Tongue (tissue), 2 donors: Measurements from ENCODE around the gene C2CD2L. TPM values are rescaled to one million over a fixed set of nuclear protein-coding genes. Genes with fewer than 3 reads are reported as not detected.
"Not testable (repeated sequence)": the region's sequence is repeated elsewhere in the genome, so short reads cannot be mapped to it uniquely, and the experiment has no call there.

Experiments used
- DNase-seq: peaks from one replicate; pipeline ENCODE4 v3.0.0-alpha.2; 2015
- total RNA-seq: library from RNA; depleted of rRNA; stranded (reverse); fragments of >200 nt; gene quantifications from one replicate; pipeline ENCODE4 v1.2.3, GENCODE V29; 2014

Gene C2CD2L
- total RNA-seq, 1 donor from 2014 or later, result 5.6 TPM

- peak; percentile 48 for DNase-seq
Measured at GRCh38 chr11:119093942-119094815, 13.0 kb upstream of the C2CD2L start.

DNA sequence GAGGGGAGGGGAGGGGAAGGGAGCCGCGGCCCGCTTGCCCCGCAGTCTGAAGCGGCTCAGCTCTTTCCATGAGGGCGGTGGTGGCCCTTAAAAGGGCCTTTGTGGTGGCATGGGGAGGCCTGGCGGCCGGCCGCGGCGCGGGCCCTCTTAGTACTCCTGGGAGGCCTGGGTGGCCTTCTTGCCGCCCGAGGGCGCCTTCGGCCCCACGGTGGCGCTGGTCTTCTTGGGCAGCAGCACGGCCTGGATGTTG lies 12.4 kb upstream of the C2CD2L start:
- peak; percentile 87 for DNase-seq

DNA sequence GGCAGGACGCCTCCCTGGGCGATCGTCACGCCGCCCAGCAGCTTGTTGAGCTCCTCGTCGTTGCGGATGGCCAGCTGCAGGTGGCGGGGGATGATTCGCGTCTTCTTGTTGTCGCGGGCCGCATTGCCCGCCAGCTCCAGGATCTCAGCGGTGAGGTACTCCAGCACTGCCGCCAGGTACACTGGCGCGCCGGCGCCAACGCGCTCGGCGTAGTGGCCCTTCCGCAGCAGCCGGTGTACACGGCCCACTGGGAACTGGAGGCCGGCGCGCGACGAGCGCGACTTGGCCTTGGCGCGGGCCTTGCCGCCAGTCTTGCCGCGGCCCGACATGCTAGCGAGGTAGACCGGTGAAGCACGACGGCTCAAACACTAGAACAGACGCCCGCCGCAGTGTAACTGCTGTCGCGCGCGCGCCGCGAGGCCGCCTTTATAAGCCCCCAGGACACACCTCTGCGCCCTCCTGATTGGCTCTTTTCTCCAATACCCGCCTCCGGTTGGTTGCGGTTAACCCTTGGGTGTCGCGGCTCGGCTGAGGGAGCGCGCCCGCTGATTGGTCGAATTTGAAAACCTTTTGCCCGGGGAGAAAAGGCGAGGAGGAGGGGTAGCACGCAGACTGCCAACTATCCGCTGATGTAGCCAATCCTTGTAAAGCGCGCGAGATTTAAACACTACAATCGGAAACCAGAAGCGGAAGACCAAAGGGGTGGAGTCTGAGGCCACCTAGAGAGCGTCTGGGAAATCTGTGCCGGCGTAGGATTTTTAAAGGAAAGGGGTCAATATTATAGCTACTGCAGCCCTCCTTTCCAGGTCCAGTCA lies 11.9 kb upstream of the C2CD2L start:
- peak; percentile 100 for DNase-seq

- DNase-seq, result no peak
Measured at GRCh38 chr11:119099711-119100110, 7.4 kb upstream of the C2CD2L start.

- DNase-seq, result no peak
Measured at GRCh38 chr11:119100246-119100970, 6.7 kb upstream of the C2CD2L start.

DNA sequence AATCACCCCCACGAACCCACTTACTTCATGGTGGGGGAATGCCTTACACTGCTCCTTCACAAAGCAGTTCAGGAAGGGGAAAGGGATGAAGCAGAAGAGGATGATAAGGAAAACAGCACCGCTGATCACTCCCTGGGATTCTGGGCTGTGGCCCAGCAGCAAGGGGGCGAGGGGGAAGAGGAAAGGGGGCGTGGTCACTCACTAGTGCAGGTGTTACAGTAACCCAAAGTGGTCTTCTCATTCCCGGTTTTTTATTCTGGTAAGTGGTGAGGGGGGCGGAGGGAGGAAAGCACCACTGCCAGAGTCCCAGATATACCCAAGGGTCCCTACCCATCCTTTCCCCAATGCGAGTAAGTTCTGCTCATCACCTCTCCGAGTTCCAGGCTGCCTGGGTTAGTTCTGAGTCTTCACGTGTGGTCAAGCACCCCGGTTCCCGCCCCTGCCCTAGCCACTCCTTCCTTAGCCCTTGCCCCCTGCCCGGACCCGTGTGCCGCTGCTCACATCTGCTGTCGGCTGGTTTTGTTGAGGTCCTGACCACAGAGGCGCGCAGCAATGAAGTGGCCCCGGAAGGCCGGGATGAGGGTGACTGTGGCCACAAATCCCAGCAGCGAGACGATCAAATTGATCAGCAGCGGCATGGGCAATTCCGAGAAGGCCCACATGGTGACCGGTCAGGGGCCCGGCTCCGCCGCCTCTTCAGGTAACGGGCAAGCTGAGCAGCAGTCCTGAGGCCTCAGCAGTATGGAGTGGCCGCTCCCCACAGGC lies 6.0 kb upstream of the C2CD2L start:
- no peak for DNase-seq

GRCh38 chr11:119101759-119102423 lies 5.3 kb upstream of the C2CD2L start, which contains the start of gene DPAGT1:
TSS of gene DPAGT1 (minus strand) at chr11:119101853. CDS start at chr11:119101655, 198 bp downstream.
- peak; percentile 98 for DNase-seq

GRCh38 chr11:119103161-119103664 lies 3.9 kb upstream of the C2CD2L start:
- DNase-seq, result not testable (repeated sequence)

DNA sequence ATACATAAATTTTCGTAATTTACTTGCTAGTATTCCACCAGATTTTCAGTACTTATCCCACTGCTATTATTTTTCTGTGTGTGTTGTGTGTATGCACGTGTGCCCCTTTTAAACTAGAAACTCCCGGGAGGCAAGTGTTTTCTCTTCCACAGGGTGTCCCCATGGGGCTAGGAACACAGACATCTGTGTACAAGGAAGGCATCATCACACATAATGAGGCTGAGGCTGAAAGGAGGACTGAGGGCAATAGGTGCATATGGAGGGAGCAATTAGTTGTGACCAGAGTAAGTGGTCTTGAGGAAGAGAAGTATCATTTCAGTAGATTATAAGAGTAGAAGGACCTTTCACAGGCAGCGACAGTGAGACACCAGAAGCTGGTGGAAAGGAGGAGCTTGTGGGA lies 3.4 kb upstream of the C2CD2L start:
- DNase-seq, result no peak

GRCh38 chr11:119107538-119108145 lies 498 bp downstream of the C2CD2L start:
- DNase-seq, result no peak

DNA sequence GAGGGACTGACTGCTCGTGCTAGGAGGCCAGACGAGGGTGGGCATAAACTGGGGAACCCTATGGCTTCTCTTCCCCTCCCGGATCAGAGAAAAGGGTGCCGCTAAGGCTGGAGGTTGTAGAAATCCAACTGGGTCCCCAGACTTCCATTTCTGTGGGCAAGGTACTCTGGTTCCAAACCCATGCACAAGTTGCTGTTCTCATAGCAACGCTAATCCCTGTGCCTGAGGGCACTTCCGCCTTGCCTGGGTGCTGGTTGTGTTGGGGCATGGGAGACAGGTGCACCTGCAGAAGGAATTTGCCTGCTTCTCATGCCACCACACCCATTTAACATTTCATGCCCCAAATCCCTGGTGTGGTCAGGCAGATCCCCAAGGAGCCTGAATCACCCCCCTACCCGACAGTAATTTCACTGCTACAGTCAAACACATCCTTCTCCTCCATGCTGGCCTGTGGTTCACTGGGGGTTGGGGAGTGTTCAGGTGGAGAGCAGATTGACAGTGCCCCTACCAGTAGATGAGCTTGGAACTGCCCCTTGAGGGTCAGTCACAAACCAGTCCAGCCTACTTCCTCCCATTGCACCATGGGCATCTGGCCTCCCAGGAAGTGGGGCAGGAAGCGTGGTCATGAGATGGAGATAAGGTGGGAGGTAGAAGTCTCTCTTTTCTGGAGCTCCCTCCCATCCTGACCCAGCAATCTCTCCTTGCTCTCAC lies 1.2 kb downstream of the C2CD2L start:
- DNase-seq, result peak; percentile 69

DNA sequence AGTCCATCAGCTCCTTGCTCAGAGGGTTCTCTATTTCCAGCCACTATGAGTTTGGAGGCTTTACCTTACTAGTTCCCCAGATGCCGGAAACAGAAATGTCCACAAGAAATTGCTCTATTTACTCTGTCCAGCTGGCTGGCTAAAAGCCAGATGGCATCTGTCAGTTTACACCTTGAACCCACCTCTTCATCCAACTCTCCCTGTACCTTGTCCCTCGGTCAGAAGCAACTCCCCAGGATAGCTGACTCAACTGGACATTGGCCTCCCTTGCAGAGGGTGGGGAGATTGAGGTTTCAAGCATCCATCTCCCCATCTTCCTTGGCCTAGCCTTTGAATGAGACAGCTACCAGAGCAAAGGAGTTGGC lies 1.7 kb downstream of the C2CD2L start:
- DNase-seq, result no peak

- DNase-seq, result no peak
Measured at GRCh38 chr11:119109843-119110242, 2.7 kb downstream of the C2CD2L start.

GRCh38 chr11:119110439-119110838 lies 3.3 kb downstream of the C2CD2L start:
- no peak for DNase-seq

DNA sequence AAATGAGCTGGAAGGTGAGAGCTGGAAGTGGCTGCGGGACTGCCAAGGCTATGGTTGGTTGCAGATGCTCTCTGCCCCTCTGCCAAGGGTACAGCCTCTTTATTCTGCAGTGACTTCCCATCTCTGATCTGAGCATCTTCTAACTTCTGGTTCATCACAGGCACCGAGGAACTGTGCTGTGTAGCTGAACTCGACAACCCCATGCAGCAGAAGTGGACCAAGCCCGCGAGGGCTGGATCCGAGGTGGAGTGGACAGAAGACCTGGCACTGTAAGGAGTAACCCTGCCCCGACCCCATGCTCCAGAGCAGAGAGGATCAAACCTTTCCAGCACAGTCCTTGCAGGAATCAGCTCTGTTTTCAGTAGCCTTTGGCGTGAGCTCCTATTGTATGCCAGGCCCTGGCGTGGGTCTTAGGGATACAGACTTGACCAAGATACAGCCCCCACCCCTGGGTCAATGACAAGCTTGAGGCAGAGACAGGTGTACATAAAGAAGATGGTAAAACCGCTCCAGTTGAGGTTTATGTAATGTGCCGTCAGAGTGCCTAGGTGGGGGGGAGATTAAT lies 4.3 kb downstream of the C2CD2L start:
- DNase-seq, result no peak

DNA sequence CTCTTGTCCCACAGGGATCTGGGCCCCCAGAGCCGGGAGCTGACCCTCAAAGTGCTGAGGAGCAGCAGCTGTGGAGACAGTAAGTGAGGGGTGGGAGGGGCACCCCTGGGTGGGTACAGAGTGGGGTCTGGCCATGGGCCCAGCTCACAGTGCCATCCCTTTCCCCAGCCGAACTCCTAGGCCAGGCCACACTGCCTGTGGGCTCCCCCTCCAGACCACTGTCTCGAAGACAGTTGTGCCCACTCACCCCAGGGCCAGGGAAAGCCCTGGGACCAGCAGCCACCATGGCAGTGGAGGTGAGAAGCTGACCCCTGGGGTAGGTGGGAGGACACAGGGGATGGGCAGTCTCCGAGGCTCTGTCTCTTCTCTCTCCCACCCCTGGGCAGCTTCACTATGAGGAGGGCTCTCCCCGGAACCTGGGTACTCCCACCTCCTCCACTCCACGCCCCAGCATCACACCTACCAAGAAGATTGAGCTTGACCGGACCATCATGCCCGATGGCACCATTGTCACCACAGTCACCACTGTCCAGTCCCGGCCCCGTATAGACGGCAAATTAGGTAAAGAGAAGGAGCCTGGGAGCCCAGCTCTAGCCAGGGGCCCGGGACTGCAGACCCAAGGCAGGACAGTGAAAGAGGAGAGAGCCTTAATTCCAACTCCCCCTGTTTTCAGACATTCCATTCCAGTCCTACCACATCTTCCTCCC lies 5.3 kb downstream of the C2CD2L start:
- DNase-seq, result no peak

DNA sequence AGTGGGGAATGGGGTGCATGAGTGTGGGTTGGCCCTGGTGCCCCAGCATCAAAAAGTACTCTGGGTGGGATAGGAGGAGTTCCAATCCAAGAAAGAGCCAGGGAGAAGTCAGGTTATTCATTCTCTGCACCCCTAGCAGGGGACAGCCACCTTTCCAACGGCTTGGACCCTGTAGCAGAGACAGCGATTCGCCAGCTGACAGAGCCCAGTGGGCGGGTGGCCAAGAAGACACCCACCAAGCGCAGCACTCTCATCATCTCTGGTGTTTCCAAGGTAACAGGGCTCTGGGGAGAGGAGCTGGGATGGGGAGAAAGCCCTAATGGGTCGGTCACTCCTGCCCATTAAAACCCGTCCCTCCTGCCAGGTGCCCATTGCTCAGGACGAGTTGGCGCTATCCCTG lies 6.6 kb downstream of the C2CD2L start:
- DNase-seq, result no peak

DNA sequence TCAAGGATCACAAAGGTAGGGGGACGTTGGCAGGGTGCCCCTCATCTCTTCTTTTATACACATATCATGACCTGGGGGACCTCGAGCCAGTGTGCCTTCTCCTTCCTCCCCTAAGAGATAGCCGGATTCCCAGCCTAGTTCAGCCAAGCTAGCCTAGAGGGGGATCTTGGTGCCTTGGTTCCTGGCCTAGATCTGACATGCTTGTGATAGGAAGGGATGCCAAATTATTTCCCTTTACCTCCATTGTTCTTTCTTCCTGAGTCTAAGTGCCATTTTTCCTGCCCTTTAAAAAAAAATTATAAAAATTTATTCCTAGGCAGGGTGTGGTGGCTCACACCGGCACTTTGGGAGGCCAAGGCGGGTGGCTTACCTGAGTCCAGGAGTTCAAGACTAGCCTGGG lies 7.2 kb downstream of the C2CD2L start:
- no peak for DNase-seq
